HK-2 (cell line): ENCODE results near the gene MACROD1.

Source experiments
- DNase-seq: peaks from one replicate; pipeline ENCODE4 v3.0.0-alpha.2; 2018; ENCODE audit not compliant: unreplicated experiment

Gene MACROD1

GRCh38 chr11:64077607-64078006, 88.3 kb downstream of the MACROD1 start:
- no peak for DNase-seq

DNA sequence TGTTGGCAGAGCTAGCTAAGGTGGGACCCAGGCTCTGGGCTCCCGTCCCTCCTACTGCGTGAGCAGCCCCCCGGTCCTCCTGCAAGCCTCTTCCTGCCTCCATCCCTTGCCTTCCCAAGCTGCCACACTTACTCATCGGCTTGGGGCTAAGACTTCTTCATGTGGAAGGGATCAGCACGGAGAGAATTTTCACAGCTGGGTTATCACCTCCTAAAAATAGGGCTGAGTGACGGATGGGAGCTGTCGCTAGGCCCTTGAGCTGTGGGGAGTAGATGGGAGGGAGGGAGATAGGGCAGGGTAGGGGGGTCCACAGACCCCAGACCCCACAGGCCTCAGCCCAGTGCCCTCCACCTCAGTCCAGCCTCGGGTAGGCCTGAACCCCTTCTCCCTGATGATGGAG, 89.2 kb downstream of the MACROD1 start:
- no peak for DNase-seq

GRCh38 chr11:64074239-64074638, 91.7 kb downstream of the MACROD1 start:
- DNase-seq: no peak

GRCh38 chr11:64073542-64073941, 92.4 kb downstream of the MACROD1 start:
- DNase-seq: no peak

GRCh38 chr11:64072871-64073270, 93.0 kb downstream of the MACROD1 start:
- DNase-seq: no peak

DNA sequence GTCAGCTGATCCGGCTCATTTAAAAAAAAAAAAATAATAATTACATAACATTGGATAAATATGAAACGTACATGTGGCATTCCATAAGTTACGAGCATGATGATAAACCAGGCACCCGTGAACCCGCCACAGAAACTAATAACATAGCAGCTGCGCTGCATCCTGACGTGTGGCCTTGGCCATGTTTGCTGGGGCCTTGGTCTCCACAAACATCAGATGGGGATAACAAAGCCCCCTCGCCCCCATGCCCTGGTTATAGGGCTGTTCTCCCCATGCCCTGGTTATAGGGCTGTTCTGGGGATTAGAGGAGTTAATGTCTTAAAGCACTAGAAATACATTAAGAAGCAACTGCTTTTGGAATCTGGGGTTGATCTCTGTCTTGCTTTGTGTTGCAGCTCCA, 93.5 kb downstream of the MACROD1 start:
- no peak for DNase-seq

GRCh38 chr11:64071849-64072248, 94.1 kb downstream of the MACROD1 start:
- DNase-seq: no peak

DNA sequence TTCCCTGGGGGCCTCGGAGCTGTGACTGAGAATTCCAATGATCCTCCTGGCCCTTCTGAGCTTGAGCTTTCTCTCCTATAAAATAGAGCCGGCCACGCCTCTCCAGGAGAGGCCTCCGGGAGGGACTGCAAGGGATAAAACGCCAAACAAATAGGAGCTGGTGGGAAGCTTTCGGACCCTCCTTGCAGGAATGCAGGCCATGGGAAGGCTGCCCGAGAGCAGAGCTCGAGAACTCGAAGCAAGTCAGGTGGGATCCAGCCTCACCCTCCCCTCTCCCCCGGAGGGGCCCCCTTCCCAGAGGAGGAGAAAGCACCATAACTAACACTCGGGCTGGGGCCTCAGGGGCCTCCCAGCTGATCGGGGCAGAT, 95.6 kb downstream of the MACROD1 start:
- DNase-seq: no peak

- DNase-seq: no peak
Observed at GRCh38 chr11:64069401-64070313, 96.3 kb downstream of the MACROD1 start.

GRCh38 chr11:64068705-64069400, 97.1 kb downstream of the MACROD1 start:
- DNase-seq: no peak

- DNase-seq: no peak
Observed at GRCh38 chr11:64067230-64067993, 98.5 kb downstream of the MACROD1 start.

- DNase-seq: no peak
Observed at GRCh38 chr11:64065712-64066111, 100.2 kb downstream of the MACROD1 start.

GRCh38 chr11:64065141-64065465, 100.8 kb downstream of the MACROD1 start:
- DNase-seq: no peak

DNA sequence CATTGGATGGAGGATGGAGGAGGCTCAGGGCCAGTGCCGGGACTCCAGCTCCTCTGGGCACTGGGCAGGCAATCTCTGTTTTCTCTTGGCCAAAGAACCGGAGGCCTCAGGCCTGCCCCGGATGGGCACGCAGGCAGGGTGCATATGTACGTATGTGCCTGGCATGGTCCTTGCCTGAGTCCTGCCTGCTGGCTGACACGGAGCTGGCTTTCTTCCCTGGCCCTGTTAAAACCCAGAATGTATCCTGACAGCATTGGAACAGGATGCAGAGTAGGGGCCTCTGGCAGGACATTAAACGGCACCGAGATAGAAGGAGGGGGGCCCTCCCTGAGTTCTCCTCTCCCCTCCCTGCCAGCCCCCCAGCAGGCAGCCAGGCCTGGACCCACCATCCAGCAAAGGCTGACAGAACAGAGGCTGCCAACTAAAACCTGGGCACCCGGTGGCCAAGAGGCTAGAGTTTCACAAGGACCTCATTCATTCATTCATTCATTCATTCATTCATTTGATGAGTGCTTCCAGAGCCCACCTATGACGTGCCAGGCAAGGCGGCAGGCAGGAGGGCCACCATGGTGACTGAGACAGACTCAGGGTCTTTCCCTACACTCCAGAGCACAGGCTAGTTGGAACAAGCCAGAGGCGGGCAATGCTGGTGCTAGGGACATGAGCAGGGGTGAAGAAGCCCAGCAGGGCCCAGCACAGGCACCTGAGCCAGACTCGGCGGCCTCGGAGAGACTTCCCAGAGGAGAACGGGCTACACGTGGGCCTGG, 101.4 kb downstream of the MACROD1 start:
- no peak for DNase-seq

DNA sequence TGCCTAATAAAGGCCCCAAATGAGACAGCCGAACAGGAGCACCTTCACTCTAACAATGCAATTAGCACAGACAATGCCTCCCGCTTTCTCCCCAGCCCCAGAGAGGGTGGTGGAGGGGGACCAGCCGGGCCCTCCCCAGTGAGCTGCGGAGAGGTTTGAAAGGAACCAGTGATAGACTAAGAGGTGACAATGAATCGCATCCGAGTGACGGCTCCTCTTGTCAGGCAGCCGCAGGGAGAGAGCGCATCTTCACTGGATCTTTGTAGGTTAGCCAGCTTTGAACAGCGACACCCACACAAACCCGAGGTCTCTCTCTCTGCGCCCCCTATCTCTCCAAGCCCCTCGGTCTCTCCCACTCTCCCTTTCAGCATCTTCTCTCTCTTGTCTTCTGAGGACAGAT, 102.1 kb downstream of the MACROD1 start:
- DNase-seq: no peak

GRCh38 chr11:64062185-64063039, 103.5 kb downstream of the MACROD1 start:
- DNase-seq: no peak

DNA sequence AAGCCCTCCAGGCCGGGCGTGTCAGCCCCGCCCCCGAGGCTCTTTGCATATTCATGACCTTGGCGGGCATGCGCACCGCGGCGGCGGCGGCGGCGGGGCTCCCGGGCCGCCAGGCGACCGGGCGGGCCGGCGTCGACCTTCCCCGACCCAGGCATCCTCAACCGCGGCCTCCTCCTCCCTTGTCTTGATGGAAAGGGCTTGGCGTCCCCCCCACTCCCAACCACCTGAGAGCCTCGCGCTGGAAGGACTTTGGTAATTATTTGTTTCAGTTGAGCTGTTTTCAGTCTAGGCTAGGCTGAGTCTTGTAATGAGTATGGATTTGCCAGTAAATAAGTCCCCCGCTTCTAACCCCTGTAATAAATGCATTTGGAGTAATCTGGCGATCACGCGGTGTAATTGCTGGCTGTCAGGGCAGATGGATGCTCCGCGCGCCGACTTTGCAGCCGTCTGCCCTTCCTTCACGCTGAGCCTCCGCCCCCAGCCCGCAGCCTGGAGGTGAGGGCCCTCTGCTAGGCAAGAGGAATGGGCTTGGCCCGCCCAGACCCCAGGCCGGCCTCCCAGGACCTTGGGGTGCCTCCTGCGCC, 105.0 kb downstream of the MACROD1 start:
- peak; percentile 25 for DNase-seq

DNA sequence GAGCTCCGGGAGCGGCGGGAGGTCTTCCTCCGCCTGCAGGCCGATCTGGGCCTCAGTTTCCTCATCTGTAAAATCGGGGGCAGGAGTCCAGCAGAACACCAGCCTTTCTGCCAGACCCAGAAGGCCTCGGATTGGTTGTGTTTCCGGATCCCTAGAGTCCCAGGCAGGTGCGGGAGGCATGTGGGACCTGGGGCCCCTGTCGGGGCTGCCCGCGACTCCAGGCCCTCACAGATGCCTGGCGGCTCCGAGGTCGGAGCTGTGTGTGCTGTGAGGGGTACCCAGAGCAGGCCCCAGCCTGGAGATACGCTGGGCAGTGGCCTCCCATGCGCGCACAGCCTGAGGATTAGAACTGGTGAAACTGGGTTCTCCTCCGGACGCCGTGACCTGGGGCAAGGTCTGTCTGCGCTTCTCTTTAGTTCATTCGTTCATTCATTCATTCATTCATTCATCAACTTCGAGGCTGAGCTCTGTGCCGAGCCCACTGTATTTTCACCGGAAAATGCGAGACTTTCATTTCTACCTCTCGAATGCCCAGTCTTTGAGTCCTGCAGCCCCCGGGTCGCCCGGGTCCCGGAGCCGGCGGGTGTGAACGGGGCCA, 105.6 kb downstream of the MACROD1 start:
- no peak for DNase-seq

DNA sequence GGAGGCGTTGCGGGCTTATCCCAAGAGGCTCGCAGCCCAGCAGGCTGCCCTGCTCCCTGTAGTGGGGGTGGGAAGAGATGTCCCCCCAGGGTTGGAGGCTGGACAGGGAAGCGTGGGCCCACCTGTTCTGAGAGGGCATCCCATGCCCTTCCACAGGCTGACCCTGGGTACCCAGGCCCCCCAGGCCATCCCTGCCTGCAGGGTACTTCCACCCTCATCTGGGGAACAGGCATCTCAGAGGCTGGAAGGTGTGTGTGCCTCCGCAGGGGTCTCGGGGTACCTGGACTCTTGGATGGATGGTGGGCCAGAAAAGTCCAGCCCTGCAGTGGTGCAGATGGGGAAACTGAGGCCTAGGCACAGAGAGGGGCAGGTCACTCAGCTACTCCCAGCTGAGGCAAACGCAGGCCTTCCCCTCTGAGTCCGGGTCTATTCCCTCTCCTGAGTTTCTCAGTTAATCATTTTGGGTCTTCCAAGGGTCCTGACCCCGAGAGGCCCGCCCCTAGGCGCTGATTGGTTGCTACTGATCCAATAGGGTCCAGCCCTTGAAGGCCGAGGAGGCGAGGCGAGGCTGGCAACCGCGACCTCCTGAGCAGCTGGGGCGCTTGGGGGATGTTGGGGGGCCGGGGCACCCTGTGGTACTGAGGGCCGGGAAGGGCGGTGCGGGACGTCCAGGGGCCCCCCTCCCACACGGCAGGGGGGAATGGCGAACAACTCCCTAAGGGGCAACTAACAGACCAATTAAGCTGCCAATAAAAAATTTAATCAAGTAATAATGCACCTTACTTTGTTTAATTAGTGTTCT, 106.4 kb downstream of the MACROD1 start:
- DNase-seq: no peak
